Measurements from ENCODE around the gene NXNL2. TPM values are rescaled to one million over a fixed set of nuclear protein-coding genes. Genes with fewer than 3 reads are reported as not detected.

NXNL2 gene
- total RNA-seq, 4 donors from 2014 or later: 0.44 to 4.4 (median 1.1) TPM; not detected in 1

DNA sequence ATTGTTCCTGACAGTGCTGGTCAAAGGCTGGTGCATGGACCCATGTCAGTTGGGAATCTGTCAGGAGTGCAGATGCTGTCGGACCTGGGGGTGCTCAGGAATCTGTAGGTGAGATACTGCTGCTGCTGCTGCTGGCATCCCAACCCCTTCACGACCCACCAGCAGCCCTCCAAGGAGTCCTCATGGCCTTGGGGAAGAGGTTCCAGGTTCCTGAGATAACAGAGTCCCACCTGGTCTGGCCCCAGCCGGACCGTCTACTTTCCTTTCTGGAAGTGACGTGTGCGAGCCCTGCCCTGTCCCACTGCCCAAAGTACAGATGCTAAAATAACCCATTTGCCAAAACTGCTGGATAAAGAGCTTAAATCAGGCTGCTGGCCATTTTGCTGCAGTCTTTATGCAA is 4.3 kb downstream of the NXNL2 start:
- 86 to 90% methylated on average over 6 of the region's 6 CpGs for WGBS, 2 donors
- no peak for DNase-seq (ENCODE audit: low spot score in 2 of 2)
- intact Hi-C loops (cut with DNase I; ENCODE audit: low total_unique reads): no loop called here
- no peak for TF ChIP-seq POLR2A (IDR thresholded peaks at IDR 0.05)
- TF ChIP-seq, protein P1, sequence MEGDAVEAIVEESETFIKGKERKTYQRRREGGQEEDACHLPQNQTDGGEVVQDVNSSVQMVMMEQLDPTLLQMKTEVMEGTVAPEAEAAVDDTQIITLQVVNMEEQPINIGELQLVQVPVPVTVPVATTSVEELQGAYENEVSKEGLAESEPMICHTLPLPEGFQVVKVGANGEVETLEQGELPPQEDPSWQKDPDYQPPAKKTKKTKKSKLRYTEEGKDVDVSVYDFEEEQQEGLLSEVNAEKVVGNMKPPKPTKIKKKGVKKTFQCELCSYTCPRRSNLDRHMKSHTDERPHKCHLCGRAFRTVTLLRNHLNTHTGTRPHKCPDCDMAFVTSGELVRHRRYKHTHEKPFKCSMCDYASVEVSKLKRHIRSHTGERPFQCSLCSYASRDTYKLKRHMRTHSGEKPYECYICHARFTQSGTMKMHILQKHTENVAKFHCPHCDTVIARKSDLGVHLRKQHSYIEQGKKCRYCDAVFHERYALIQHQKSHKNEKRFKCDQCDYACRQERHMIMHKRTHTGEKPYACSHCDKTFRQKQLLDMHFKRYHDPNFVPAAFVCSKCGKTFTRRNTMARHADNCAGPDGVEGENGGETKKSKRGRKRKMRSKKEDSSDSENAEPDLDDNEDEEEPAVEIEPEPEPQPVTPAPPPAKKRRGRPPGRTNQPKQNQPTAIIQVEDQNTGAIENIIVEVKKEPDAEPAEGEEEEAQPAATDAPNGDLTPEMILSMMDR (IDR thresholded peaks at IDR 0.05): no peak
- no peak overlapping the region for H3K4me3 ChIP-seq (ENCODE audit: low read depth, poor library complexity, severe bottlenecking)

DNA sequence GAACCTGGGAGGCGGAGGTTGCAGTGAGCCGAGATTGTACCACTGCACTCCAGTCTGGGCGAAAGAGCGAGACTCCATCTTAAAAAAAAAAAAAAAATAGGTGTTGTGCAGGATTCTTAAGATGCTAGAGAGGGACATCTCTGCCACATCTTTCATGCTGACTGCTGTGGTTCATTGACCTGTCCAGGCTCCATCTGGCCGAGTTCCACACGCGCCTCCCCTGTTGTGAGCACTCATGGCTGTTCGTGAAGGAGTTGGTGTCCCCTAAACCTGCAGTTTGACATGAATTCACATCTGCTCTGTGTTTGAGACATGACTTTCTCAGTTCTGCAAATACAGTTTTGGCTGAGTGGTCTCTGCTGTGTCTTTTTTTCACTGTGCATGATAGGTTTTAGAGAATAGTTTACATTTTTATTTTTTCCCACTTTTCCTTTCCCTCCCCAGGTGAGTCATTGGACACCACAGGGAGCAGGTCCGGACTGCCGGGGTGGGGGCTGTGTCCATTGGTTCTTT is 5.3 kb downstream of the NXNL2 start:
- TF ChIP-seq, protein P1 (IDR thresholded peaks at IDR 0.05): no peak
- TF ChIP-seq POLR2A (IDR thresholded peaks at IDR 0.05): no peak
- no peak overlapping the region for H3K4me3 ChIP-seq (ENCODE audit: low read depth, poor library complexity, severe bottlenecking)
- no peak for DNase-seq (ENCODE audit: low spot score in 2 of 2)
- intact Hi-C loops (cut with DNase I; ENCODE audit: low total_unique reads): no loop called here
- 92 to 95% methylated on average over 9 to 10 of the region's 10 CpGs for WGBS, 2 donors

DNA sequence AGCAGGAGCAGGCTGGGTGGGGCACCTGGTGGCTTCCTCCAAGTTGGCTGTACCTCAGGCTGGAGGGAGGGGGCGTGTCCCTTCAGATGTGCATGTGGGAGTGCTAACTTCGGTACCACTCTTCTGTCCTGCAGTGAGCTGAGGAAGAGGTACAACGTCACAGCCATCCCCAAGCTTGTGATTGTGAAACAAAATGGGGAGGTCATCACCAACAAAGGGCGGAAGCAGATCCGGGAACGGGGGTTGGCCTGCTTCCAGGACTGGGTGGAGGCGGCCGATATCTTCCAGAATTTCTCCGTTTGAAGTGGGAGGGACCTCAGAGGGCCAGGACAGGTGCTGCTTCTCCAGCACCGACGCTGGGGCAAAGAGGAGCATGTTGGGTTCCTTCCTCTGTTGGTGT is 9.3 kb downstream of the NXNL2 start:
- TF ChIP-seq, protein P1 (IDR thresholded peaks at IDR 0.05): no peak
- no peak for TF ChIP-seq POLR2A (IDR thresholded peaks at IDR 0.05)
- intact Hi-C loops (cut with DNase I; ENCODE audit: low total_unique reads): no loop called here

DNA sequence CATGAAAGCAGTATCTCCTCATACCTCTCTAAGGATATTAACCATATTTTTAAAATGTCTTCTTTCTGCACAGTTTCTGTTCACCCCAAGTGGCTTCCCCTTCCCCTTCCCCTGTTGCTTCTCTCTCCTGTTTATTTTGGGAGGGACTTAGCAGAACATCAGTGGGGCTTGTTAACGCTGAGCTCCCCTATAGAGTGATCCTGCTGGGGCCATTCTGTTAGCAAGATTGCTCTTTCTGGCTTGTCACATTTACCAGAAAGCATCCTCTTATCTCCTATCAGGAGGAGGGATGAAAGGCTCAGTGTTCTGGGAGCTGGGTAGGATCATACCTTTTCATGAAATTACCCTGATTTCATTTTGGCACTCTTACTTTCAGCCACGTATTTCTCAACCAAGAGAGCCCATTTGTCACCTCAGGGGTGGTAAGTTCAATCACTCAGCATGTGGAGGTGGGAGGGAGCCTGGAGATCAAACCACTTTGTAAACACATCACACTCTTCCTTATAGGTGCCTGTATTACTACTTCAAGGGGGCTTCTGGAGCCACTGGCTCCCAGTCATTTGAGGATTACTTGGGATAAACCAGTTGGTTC is 16.7 kb downstream of the NXNL2 start:
- WGBS, 2 donors: 43 to 52% methylated on average over 2 of the region's 2 CpGs
- no peak for TF ChIP-seq POLR2A (IDR thresholded peaks at IDR 0.05)
- TF ChIP-seq, protein P1 (IDR thresholded peaks at IDR 0.05): no peak
- no peak for DNase-seq (ENCODE audit: low spot score in 2 of 2)
- no peak overlapping the region for H3K4me3 ChIP-seq (ENCODE audit: low read depth, poor library complexity, severe bottlenecking)
- intact Hi-C loops (cut with DNase I; ENCODE audit: low total_unique reads): loop anchor here (5.0 kb wide), 1 partner anchor 59 kb away; no protein-coding TSS in a partner anchor

More for the DNA sequence above, 9.3 kb downstream of the NXNL2 start:
- H3K4me3 ChIP-seq (ENCODE audit: low read depth, poor library complexity, severe bottlenecking): no peak overlapping the region
- no peak for DNase-seq (ENCODE audit: low spot score in 2 of 2)
- WGBS, 2 donors: 34 to 43% methylated on average over 11 of the region's 11 CpGs

DNA sequence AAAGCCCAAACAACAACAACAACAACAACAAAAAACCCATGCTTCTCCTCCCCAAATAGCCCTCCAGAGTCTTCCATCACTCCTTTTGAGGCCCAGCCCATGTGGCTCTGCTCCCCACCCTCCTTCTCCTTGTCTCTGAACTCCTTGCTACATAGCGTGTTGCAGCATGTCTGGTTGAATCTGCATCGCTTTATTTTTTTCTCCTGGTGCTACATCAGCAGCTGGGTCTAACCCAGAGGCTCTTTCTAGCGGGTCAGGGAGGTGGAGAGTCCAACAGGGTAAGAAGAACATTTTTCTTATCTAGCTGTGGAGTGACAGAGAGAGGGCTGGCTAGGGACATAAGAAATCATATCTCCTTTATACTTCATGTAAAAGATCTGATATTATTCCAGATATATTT is 18.4 kb downstream of the NXNL2 start:
- intact Hi-C loops (cut with DNase I; ENCODE audit: low total_unique reads): loop anchor here (5.0 kb wide), 1 partner anchor 61 kb away; no protein-coding TSS in a partner anchor
- WGBS, 2 donors: 66 to 67% methylated on average over 3 of the region's 3 CpGs
- TF ChIP-seq, protein P1 (IDR thresholded peaks at IDR 0.05): no peak
- no peak for TF ChIP-seq POLR2A (IDR thresholded peaks at IDR 0.05)
- DNase-seq (ENCODE audit: low spot score in 2 of 2): no peak
- H3K4me3 ChIP-seq (ENCODE audit: low read depth, poor library complexity, severe bottlenecking): no peak overlapping the region
